C4-2B (cell line): Measurements from ENCODE around the gene KCP.

Source experiments
- ZFX ChIP-seq: fragments of 450-650 bp; IDR thresholded peaks from 2 replicates; pipeline ENCODE4 v1.6.1; 2017
- TF ChIP-seq, protein P1 (sequence below): fragments of 450-650 bp; conservative IDR thresholded peaks from 2 replicates; pipeline ENCODE4 v1.5.1; 2017; ENCODE audit warnings: mild to moderate bottlenecking

DNA sequence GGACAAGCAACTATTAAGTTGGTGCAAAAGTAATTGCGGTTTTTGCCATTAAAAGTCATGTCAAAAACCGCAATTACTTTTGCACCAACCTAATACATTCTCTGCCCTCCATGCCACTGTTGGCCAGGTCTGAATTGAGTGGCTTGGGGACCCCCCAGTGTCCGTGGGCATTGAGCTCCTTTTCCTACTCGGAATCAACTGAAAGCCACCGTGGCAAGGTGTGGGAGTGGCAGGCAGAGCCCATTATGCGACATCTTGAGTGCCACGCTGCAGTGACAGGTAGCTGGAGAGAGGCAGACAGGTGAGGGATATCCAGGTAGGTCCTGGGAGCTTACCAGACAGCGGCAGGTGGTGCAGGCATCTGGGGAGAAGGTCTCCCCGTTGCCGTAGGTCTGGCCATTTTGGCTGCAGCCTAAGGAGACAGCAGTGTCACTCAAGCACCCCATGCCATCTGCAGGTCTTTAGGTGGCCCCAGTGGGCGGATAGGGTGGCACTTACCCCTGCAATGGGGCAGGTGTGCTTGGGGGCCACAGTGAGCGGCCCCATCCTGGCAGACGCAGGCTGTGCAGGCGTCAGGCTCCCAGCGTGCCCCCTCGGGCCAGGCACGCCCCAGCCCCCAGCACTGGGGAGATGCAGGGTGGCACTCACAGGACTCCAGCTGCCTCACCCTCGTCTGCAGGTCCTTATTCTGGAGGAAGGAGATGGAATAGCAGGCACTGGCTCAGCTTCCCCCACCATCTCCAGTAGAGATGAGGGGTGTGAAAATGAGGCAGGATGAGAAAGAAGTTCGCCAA is 3.5 kb downstream of the KCP start:
- TF ChIP-seq, protein P1, sequence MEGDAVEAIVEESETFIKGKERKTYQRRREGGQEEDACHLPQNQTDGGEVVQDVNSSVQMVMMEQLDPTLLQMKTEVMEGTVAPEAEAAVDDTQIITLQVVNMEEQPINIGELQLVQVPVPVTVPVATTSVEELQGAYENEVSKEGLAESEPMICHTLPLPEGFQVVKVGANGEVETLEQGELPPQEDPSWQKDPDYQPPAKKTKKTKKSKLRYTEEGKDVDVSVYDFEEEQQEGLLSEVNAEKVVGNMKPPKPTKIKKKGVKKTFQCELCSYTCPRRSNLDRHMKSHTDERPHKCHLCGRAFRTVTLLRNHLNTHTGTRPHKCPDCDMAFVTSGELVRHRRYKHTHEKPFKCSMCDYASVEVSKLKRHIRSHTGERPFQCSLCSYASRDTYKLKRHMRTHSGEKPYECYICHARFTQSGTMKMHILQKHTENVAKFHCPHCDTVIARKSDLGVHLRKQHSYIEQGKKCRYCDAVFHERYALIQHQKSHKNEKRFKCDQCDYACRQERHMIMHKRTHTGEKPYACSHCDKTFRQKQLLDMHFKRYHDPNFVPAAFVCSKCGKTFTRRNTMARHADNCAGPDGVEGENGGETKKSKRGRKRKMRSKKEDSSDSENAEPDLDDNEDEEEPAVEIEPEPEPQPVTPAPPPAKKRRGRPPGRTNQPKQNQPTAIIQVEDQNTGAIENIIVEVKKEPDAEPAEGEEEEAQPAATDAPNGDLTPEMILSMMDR = no peak
- no peak for TF ChIP-seq ZFX
